GM18511 (cell line): Measurements from ENCODE around the gene SCP2D1.
A peak's percentile ranks its signal among the peaks of the same experiment; 100 is the strongest.
"Not testable (repeated sequence)": the region's sequence is repeated elsewhere in the genome, so short reads cannot be mapped to it uniquely, and the experiment has no call there.

Source experiments
- ATAC-seq: cut with Tn5 transposase; IDR thresholded peaks from one replicate; pipeline ENCODE4 v1.9.1; 2021; ENCODE audit warnings: mild to moderate bottlenecking, moderate library complexity; ENCODE audit not compliant: unreplicated experiment

The SCP2D1 gene

GRCh38 chr20:18813483-18813882 lies at the start of gene SCP2D1:
SCP2D1 (plus strand) TSS chr20:18813783; CDS start chr20:18813816, 33 bp downstream.
- no peak for ATAC-seq

GRCh38 chr20:18767676-18768075 lies 45.9 kb upstream of the SCP2D1 start:
- ATAC-seq = no peak

- ATAC-seq = no peak
Observed at GRCh38 chr20:18773566-18773965, 40.0 kb upstream of the SCP2D1 start.

- no peak for ATAC-seq
Observed at GRCh38 chr20:18774207-18774606, 39.4 kb upstream of the SCP2D1 start.

- no peak for ATAC-seq
Observed at GRCh38 chr20:18775633-18776032, 38.0 kb upstream of the SCP2D1 start.

GRCh38 chr20:18778690-18779392 lies 34.7 kb upstream of the SCP2D1 start:
- no peak for ATAC-seq

GRCh38 chr20:18780385-18781130 lies 33.0 kb upstream of the SCP2D1 start:
- ATAC-seq = no peak

GRCh38 chr20:18781509-18781908 lies 32.1 kb upstream of the SCP2D1 start:
- ATAC-seq = no peak

GRCh38 chr20:18783385-18783959 lies 30.1 kb upstream of the SCP2D1 start:
- no peak for ATAC-seq

- not testable (repeated sequence) for ATAC-seq
Observed at GRCh38 chr20:18787046-18787445, 26.5 kb upstream of the SCP2D1 start.

GRCh38 chr20:18788021-18788420 lies 25.6 kb upstream of the SCP2D1 start:
- no peak for ATAC-seq

- no peak for ATAC-seq
Observed at GRCh38 chr20:18790787-18791186, 22.8 kb upstream of the SCP2D1 start.

- ATAC-seq = peak; percentile 99
Observed at GRCh38 chr20:18793625-18794427, 19.8 kb upstream of the SCP2D1 start.

- peak; percentile 10 for ATAC-seq
Observed at GRCh38 chr20:18794428-18794787, 19.2 kb upstream of the SCP2D1 start.

GRCh38 chr20:18795366-18795765 lies 18.2 kb upstream of the SCP2D1 start:
- ATAC-seq = no peak

- no peak for ATAC-seq
Observed at GRCh38 chr20:18796282-18796833, 17.2 kb upstream of the SCP2D1 start.

GRCh38 chr20:18801516-18801915 lies 12.1 kb upstream of the SCP2D1 start:
- ATAC-seq = peak; percentile 13

GRCh38 chr20:18802012-18802634 lies 11.5 kb upstream of the SCP2D1 start:
- ATAC-seq = peak; percentile 87

- ATAC-seq = no peak
Observed at GRCh38 chr20:18805881-18806280, 7.7 kb upstream of the SCP2D1 start.

- no peak for ATAC-seq
Observed at GRCh38 chr20:18808712-18809111, 4.9 kb upstream of the SCP2D1 start.
